Measurements from ENCODE around the gene NCOA1.

Gene NCOA1

DNA sequence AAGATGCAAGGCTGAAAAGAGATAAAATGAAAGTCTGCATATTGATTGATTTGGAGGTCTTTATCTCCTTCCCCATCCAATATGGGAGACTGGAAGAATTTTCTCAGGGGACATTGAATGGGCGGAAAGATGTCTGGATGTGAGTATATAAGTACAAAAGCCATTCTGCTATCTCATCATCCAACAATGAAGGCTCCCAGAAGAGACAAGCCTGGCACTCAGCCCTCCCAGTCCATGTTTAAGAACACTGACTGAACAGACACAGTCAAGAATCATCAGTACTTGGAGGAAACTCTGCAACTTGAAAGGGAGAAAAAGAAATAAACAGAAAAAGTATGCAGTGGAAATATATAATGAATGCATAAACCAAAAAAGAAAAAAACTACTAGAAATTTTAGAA lies 221.2 kb downstream of the NCOA1 start:
- DNase-seq = no peak

DNA sequence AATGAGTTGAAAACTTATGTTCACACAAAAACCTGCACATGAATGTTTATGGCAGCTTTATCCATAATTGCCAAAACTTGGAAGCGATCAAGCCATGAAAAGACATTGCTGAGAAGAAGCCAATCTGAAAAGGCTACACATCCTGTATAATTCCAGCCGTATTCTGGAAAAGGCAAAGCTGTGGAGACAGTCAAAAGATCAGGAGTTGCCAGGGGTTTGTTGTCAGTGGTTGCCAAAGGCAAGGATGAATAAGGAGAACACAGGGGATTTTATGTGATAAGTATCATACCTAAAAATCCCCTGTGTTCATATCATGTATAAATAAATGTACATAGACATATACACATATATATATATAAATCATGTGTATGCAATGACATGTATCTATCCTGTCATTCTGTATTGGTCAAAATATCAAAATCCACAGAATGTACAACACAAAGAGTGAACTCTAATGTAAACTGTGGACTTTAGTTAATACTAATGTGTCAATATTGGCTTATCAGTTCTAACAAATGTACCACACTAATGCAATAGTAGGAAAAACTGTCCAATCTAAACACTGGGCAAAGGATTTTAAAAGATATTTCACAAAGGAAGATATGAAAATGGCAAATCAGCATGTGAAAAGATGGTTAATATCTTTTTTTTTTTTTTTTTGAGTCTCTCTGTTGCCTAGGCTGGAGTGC lies 226.4 kb downstream of the NCOA1 start:
- no peak for DNase-seq

DNA sequence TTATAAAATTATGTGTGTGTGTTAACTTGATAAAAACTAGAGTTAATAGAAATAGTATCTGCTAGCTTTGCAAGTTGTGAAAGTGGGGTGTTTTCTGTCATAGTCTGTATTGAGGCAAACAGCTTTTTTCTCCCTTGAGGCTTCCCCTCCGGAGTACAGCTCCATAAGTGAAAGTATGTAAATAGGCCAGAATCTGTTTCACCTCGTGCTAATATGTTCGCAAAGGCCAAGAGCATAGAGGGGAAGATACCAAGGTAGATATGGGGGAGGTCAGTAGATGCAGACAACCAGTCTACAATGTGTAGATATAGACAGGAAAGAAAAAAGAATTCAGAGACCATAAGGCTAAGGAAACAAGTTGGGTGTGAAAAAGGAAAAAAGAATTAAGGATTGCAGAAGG lies 229.3 kb downstream of the NCOA1 start:
- peak; percentile 44 for DNase-seq

DNA sequence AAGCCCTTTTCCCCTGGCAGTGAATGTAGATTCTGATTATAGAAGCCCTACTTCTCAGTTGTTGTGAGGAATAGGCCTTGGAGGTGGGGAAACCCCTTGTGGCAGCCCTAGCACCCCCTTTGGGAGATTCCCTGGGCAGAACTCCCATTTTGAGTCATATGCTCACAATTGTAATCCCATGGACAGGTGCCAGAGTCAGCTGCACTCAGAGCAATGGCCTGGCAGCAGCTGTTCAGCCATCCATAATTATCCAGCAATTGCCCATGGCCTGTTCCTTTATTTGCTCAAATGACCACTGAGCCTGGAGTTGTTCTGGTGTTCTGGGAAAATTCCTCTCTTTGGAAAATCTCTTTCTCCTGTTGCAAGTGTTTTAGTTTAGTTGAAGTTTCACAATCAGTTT lies 230.4 kb downstream of the NCOA1 start:
- peak; percentile 93 for DNase-seq

DNA sequence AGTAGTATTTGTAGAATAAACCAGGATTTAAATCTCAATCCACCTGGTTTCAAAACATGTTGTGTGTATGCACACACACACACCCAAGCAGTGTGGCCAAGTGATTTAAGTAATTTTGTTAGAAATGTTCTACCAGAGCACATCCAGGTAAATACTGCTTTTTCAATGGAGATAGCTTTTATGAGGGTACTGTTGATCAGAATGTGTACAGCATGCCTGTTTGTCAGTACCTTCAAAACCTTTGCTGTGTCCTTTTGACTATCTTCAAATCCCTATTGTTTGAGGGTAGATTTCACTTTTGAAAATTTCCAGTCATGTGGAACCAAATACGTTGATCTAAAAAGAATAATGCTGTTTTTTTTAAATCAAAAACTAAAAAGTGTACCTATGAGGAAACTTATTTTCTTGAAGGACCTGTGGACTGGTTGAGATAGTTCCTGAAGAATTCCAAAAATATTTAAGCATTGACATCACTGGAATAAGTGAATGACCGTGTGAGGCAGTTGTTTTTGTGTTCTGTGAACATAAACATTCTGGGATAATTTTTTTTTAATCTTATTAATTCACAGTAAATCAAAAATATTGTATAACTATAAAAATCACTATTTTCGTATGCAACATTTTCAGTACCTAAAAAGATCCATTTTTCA lies 231.2 kb downstream of the NCOA1 start:
- peak; percentile 3 for DNase-seq

DNA sequence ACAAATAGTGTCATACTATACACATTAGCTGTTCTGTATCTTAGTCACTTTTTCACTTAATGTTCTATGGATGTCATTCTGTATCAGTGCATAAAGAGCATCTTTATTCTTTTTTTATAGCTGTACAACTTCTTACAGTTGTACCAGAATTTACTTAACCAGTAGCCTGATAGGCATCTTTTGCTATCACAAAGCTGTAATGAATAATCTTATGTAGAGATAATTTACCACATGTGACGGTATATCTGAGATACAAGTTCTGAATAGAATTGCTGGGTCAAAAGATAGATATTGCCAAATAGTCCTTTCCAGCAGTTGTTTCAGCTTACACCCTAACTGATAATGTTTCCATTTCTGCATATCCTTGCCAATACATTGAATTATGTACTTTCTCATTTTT lies 232.1 kb downstream of the NCOA1 start:
- no peak for DNase-seq

DNA sequence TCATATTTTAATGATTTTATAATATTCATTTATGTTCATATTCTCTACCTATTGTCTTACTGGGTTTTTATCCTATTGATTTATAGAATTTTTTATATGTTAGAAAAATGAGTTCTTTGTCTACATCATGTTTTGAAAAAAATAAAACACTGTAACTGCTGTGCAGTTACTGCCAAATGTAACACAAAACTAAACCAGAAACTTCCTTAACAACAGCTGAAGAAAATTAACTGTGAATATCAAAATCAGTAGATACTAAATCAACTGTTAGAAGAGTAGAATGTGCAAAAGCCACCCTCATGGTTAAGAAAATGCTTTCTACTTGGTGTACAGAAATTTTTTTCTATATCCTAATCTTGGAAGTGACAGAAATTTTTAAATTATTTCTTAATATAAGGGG lies 232.6 kb downstream of the NCOA1 start:
- no peak for DNase-seq

DNA sequence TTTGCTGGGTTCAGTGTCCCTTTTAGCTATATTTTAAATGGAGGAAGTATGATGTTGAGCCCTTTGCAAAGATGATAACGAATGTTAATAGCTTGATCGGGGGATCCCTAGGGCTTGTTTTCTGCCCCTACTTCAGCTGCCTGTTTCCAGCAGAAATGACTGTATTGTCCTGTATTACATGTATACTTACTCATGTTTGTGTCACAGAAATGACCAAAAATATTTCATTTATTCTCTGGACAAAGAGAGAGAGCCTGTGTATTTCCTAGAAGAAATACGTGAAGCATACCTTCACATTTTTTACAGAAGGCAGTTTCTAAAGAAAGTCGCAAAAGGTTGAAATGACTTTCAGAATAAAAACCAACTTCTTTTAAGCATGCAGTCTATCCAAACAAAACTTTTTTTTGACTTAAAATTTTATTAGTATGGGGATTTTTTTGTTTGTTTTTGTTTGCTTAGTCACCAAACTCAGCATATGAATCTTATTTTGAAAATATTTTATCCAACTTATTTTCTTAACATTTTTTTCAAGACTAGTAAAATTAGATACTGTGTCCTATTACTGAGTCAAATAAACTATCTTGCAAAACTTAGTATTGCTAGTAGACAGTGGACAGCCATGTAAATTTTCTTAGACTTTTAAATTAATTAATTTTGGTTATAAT lies 233.2 kb downstream of the NCOA1 start:
- DNase-seq = no peak

DNA sequence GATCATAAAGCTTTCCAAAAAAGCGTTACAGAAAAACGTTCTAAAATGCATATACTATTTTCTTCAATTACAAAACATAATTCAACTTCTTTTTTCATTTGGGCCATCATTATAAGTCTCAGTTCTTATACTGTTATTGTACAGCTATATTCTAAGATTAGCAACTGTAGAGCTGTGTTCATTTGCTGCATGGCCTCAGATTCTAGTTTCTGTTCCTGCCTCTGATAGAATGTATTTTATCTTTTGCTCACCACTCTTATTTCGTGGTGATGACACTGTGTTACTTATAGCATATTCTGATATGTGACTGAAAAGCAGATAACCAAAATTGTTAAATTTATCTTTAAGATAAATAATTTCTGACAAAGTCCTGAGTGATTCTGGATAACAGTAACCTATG lies 234.9 kb downstream of the NCOA1 start:
- DNase-seq = no peak

DNA sequence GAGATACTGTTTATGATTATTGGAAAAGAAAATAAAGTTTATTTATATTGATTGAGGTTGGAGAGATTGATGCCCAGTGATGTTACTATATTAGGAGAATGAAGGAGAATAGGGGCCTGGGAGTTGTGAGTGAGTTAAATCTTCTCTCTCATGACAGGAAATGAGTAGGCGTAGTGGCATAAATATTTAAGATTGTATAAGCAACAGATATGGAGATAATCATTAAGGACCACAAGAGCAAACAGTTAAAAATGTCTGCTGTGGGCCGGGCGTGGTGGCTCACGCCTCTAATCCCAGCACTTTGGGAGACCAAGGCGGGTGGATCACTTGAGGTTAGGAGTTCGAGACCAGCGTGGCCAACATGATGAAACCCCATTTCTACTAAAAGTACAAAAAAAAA lies 239.4 kb downstream of the NCOA1 start:
- DNase-seq = no peak

DNA sequence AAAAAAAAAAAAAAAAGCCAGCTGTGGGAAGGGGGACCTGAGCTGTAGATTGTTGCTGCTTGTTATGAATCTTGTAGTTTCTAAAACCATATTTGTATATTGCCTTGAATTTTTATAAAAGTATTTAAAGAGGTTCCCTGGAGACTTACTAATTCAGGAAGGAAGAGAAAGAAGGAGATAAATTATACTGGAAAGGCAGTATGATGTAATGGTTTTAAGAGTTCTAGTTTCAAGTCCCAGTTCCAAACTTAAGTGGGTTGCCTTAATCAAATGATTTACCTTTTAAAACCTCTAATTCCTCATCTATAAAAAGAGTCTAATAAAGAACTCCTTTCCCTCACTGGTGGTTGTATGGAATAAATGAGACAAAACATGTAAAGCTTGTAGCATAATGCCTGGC lies 240.0 kb downstream of the NCOA1 start:
- no peak for DNase-seq

DNA sequence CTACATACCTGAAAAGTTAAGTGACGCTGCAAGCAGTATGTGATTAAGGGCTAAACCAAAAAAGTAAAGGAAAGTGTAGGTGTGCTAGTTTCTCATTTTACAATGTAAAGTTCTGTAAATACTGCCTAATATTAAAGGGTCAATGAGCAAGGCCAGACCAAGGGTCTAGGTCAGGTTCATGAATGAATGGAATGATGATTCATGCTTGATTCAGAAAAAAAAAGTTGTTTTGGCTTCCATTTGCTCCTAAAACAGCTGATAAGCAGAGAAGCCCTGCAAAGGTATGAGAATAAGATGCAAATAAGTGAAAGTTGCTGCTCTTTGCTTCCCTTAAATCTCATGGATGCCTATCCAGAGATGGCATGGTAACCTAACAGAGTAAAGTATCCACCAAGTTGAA lies 240.9 kb downstream of the NCOA1 start:
- DNase-seq = no peak

DNA sequence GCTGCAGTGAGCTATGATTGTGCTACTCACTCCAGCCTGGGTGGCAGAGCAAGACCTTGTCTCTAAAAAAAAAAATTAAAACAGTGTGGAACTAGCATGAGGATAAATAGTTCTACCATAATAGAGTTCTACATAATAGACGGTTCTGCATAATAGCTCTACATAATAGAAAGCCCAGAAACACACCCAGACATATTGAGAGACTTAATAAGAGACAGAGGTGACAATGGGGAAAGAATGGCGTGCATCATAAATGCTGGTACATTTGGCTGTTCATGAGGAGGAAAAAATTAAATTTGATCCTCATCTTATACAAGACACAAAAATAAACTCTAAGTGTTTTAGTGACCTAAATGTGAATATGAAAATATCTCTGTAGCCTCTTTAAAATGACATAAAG lies 243.7 kb downstream of the NCOA1 start:
- peak; percentile 50 for DNase-seq

DNA sequence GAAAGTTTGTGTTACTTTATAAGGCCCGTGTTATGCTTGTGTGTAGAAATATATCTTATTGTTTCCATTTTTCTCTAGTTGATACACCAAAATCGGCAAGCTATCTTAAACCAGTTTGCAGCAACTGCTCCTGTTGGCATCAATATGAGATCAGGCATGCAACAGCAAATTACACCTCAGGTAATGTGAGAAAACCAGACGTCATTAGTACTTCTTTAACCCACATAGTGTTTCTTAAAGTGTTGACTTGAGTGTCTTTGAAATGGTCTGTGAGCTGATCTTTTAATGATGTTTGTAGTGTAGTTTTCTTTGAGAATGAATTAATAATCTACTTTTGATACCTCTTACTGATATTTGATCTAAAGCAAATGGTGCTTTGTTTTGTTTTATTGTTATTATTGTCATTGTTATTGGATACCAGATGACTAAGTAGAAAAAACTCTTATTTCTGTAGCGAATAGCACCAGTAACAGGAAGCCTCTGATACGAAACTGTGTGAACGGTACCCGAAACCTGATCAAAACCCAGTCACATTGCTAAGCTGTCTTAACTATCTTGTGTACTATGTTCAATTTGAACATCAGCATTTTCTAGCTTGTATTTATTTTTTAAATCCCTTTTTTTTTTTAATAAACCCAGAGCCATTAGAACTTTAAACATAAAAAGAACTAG lies 248.4 kb downstream of the NCOA1 start:
- DNase-seq = peak; percentile 2

DNA sequence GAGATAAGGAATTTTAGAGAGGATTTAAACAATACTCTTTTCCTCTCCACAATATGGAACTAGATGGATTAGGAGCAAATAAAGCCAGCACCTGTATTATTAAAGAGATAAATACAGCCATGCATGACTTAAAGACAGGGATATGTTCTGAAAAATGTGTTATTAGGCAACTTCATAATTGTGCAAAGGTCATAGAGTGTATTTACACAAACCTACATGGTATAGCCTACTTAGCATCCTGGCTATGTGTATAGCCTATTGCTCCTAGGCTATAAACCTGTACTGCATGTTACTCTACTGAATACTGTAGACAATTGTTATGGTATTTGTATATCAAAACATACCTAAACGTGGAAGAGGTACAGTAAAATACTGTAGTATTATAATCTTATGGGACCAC lies 249.1 kb downstream of the NCOA1 start:
- DNase-seq = peak; percentile 14

DNA sequence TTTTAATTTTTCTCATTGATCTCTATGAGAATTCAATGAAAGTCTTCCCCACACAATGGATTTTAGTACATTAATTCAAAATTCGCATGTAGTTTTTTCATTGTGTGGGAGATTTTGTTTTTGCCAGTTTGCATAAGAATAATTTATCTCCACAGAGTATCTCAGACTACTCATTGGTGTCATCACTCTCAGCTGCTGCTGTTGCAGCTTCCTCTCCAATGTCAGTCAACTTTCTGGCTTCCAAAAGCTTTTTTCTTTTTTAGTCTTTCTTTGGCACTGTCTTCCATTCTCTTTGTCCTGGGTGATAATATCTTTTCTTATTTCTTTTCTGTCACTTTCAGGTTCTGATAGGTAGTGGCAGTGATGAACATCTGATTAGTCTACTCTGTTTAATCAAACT lies 251.7 kb downstream of the NCOA1 start:
- no peak for DNase-seq

DNA sequence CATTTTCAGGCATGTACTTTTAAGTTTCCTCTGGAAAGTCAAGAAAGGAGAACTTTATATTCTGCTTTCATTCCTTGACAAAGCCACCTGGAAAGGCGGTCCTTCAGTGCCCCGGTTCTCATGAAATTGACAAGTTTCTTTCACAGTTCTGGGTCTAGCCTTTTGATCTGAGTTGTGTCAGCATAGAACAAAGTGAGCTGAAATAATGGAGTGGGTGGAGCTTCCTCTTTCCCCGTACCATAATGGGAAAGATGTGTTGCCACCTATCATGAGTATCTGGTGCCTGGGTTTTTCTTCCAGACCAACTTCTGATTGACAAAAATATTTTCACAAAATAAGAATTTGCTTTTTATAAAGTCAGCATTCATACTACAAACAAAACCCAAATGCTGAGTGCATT lies 252.9 kb downstream of the NCOA1 start:
- no peak for DNase-seq

DNA sequence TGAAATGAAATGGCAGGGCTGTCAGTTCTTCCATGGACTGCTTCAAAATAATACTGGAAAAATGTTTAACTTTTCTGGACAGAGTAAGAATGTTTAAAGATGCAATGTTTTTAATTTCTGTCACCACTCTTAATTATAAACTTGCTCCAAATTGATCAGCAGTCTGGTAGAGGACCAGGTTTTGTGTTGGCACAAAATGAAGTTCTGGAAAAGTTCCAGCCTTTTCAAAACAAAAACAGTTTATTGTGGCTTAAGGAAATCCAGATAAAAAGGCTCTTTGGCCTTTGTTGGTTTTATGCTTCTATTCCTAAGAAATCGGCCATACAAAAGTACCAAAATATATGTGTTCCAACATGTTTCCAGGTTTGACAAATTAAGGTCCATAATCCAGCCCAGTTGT lies 253.3 kb downstream of the NCOA1 start:
- no peak for DNase-seq

DNA sequence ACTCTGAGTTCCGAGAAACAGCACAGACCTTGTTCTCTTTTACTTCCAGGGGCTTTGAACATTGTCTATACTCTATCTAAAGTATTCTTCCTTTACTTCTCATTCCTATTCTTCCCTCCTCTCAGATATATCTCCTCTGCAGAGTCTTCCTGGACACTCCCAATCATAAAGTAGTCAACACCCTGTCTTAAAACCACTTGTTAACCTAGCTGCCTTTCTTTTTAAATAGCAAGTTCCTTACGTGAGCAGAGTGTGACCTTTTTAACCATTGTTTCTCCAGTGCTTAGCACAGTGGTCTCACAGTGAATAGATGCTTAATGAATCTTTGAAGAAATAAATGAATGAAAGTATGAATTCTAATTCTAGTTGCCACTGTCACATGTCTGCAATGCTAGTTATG lies 254.8 kb downstream of the NCOA1 start:
- DNase-seq = no peak

DNA sequence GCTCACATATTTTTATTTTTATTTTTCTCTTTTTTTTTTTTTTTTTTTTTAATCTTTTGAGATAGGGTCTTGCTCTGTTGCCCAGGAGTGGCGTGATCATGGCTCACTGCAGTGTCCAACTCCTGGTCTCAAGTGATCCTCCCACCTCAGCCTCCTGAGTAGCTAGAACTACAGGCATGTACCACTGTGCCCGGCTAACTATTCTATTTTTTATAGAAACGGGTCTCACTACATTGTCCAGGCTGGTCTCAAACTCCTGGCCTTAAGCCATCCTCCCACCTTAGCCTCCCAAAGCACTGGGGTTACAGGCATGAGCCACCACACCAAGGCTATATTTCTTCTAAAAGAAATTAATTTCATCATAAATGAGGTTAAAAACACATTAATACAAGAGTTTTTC lies 256.2 kb downstream of the NCOA1 start:
- no peak for DNase-seq

DNA sequence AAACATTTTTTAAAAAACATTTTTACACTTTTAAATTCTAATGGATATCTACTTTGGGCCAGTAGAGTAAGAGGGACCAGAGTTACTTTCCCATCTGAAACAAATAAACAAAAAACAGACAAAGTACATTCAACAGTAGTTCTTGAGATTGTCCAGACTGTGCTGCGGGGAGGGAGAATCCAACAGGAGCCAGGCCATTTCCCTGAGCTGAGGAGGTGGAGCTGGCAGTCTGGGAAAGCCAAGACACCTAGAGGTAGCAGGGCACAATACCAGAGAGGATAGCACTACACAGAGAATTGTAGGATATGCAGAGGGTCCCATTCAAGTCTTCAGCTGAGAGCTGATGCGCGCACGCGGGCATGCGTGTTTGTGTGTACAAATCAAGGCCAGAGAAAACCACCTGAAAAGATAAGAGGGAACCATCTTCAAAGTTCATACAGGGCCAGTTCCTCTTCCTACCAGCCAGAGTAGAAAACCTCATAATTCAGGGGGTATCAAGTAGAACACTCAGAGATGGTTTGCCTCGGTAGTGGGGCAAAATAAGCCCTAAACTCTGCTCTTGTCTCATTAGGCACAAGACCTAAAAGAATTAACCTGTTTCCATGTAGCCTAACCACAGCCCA lies 258.1 kb downstream of the NCOA1 start:
- peak; percentile 11 for DNase-seq

DNA sequence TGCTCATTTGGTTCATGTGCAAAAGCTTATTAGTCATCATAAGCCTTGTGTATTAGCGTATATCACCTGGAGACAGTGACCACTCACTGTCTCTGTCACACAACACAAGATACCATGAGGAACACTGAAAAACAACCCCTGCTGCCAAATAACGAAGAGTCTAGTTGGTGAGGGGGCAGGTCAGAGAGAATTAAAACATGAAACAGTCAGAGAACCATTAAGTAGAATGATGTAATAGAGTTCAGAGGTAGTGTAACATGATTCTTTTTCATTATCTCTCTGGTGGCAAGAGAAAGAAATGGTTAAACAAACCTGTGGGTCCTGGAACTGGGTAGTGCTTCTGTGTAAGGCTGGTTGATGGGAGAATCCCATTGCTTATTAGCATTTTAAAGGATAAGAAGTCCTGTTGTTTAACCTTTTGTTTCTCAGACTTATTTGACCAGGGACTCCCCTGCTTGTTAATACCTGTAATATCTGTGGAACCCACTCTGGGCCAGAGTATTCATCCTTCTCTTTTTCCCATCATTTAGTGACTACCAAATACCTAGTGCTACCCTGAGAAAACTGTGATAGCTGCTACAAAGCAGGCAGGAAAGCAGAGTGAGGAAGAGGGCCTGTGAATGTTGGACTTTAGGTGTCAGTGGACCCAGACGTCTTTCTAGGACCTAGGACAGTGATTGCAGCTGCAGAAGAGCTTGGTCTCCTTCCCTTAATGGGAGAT lies 264.1 kb downstream of the NCOA1 start:
- DNase-seq = peak; percentile 42

DNA sequence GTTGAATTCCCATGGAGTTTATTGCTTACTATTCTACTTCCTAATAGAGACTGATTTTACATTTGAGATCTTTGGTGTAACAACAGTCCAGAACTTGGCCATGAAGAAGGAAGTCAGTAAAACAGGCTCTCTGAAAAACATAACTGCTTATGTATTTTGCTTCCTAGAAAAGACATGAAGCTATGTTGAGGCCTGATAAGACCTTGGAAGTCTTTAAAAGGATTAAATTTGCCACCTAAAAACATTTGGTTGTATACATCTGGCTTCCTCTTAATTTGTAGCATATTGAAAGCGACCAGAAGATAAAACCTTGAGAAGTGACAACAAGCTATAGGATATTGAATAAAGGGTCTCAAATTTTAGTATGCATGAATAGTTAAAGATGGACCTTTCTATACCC lies 265.7 kb downstream of the NCOA1 start:
- DNase-seq = no peak

All from NCI-H69 (cell line).